H1 (cell line): Measurements from ENCODE around the gene SPDEF.

Experiments
- HDAC6 ChIP-seq: IDR thresholded peaks from one replicate; pipeline ENCODE4 v1.7.1; 2012; ENCODE audit warnings: low read depth, mild to moderate bottlenecking, inconsistent platforms, low read length, moderate library complexity
- POLR2A ChIP-seq, 2 experiments: IDR thresholded peaks; 1 replicate in 1 of 2; 2 replicates in 1 of 2; pipeline ENCODE4 v1.6.1; 2011; ENCODE audit warnings: low read depth in 2 of 2, low read length in 2 of 2, mild to moderate bottlenecking in 2 of 2; ENCODE audit errors: control extremely low read depth in 1 of 2
- POLR2AphosphoS5 ChIP-seq: IDR thresholded peaks from 2 replicates; pipeline ENCODE4 v1.6.1; 2011; ENCODE audit warnings: low read depth, low read length
- RAD21 ChIP-seq, 2 experiments: IDR thresholded peaks in 1 of 2; conservative IDR thresholded peaks in 1 of 2; 2 replicates each; pipeline ENCODE4 v1.6.1; 2011; ENCODE audit warnings: low read depth in 2 of 2, low read length in 2 of 2, improper control_type of control experiment in 1 of 2, inconsistent platforms in 1 of 2, mild to moderate bottlenecking in 1 of 2, moderate library complexity in 1 of 2
- RBBP5 ChIP-seq: IDR thresholded peaks from 2 replicates; pipeline ENCODE4 v1.7.1; 2012; ENCODE audit warnings: low read depth, mild to moderate bottlenecking, inconsistent platforms, low read length, moderate library complexity, borderline replicate concordance
- RFX5 ChIP-seq: IDR thresholded peaks from 2 replicates; pipeline ENCODE4 v1.6.1; 2011; ENCODE audit warnings: low read depth, low read length, improper control_type of control experiment, borderline replicate concordance
- SAP30 ChIP-seq: fragments of 300-600 bp; sonication (generic); IDR thresholded peaks from 2 replicates; pipeline ENCODE4 v1.7.1; 2012; ENCODE audit warnings: low read length, moderate library complexity, mild to moderate bottlenecking, inconsistent platforms; ENCODE audit not compliant: insufficient read depth, insufficient replicate concordance
- TF ChIP-seq, protein P1 (sequence below): IDR thresholded peaks from 2 replicates; pipeline ENCODE4 v1.6.1; 2011; ENCODE audit warnings: low read length, improper control_type of control experiment
- TF ChIP-seq, protein P2 (sequence below): IDR thresholded peaks from 2 replicates; pipeline ENCODE4 v1.6.1; 2012; ENCODE audit warnings: low read length, inconsistent platforms
- TF ChIP-seq, protein P3 (sequence below), 3 experiments: IDR thresholded peaks; 1 replicate in 2 of 3; 2 replicates in 1 of 3; pipeline versions ENCODE4 v1.5.1 to v1.6.1; 2011; ENCODE audit warnings: low read length in 3 of 3, mild to moderate bottlenecking in 3 of 3, inconsistent platforms in 2 of 3, low read depth in 1 of 3, moderate library complexity in 1 of 3; ENCODE audit not compliant: insufficient read depth in 1 of 3; ENCODE audit errors: control extremely low read depth in 1 of 3
- TF ChIP-seq, protein P4 (sequence below): IDR thresholded peaks from 2 replicates; pipeline ENCODE4 v1.6.1; 2012; ENCODE audit warnings: inconsistent platforms

DNA sequence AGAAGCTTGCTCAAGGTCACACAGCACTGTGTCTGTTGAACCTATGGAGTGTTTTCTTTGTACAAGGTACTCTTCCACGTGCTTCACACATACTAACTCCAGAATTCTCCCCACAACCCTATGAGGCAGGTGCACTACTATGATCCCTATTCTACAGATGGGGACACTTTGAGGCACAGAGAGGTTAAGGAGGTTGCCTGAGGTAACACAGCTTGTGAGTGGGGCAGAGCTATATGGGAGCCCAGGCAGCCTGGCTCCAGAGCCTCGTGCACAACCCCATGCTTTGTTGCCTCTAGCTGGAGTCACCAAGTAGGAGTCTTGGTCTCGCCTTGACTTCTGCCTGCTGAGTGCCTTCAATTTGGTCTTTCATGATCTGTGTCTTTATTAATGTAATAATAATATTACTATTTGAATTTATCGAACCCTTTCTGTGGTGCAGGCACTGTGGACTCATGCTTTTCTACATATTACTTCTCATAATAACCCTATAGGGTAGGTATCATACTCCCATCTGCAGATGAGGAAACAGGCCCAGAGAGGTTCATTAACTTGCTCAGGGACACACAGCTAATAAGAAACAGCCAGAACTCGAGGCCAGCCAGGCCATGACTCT is 13.3 kb upstream of the SPDEF start:
- TF ChIP-seq HDAC6: no peak
- TF ChIP-seq, protein P1, sequence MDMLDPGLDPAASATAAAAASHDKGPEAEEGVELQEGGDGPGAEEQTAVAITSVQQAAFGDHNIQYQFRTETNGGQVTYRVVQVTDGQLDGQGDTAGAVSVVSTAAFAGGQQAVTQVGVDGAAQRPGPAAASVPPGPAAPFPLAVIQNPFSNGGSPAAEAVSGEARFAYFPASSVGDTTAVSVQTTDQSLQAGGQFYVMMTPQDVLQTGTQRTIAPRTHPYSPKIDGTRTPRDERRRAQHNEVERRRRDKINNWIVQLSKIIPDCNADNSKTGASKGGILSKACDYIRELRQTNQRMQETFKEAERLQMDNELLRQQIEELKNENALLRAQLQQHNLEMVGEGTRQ: no peak
- TF ChIP-seq POLR2AphosphoS5: no peak
- no peak for TF ChIP-seq RBBP5
- TF ChIP-seq, protein P2, sequence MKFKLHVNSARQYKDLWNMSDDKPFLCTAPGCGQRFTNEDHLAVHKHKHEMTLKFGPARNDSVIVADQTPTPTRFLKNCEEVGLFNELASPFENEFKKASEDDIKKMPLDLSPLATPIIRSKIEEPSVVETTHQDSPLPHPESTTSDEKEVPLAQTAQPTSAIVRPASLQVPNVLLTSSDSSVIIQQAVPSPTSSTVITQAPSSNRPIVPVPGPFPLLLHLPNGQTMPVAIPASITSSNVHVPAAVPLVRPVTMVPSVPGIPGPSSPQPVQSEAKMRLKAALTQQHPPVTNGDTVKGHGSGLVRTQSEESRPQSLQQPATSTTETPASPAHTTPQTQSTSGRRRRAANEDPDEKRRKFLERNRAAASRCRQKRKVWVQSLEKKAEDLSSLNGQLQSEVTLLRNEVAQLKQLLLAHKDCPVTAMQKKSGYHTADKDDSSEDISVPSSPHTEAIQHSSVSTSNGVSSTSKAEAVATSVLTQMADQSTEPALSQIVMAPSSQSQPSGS: no peak
- TF ChIP-seq POLR2A (IDR thresholded peaks at IDR 0.05; ENCODE audit: control extremely low read depth in 1 of 2, low read depth in 2 of 2, low read length in 2 of 2): no peak
- TF ChIP-seq, protein P3, sequence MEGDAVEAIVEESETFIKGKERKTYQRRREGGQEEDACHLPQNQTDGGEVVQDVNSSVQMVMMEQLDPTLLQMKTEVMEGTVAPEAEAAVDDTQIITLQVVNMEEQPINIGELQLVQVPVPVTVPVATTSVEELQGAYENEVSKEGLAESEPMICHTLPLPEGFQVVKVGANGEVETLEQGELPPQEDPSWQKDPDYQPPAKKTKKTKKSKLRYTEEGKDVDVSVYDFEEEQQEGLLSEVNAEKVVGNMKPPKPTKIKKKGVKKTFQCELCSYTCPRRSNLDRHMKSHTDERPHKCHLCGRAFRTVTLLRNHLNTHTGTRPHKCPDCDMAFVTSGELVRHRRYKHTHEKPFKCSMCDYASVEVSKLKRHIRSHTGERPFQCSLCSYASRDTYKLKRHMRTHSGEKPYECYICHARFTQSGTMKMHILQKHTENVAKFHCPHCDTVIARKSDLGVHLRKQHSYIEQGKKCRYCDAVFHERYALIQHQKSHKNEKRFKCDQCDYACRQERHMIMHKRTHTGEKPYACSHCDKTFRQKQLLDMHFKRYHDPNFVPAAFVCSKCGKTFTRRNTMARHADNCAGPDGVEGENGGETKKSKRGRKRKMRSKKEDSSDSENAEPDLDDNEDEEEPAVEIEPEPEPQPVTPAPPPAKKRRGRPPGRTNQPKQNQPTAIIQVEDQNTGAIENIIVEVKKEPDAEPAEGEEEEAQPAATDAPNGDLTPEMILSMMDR (IDR thresholded peaks at IDR 0.05; ENCODE audit: control extremely low read depth in 1 of 3, insufficient read depth in 1 of 3, low read depth in 1 of 3, low read length in 3 of 3): no peak
- TF ChIP-seq SAP30: no peak
- TF ChIP-seq RFX5: no peak
- TF ChIP-seq, protein P4, sequence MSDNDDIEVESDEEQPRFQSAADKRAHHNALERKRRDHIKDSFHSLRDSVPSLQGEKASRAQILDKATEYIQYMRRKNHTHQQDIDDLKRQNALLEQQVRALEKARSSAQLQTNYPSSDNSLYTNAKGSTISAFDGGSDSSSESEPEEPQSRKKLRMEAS: no peak
- no peak for TF ChIP-seq RAD21 (IDR thresholded peaks at IDR 0.05 in 1 of 2, conservative IDR thresholded peaks at IDR 0.05 in 1 of 2; ENCODE audit: low read depth in 2 of 2, low read length in 2 of 2)
